Trophoblast cell (in vitro differentiated cells and primary cell): ENCODE results near the gene CDK2AP2.

Experiments
- DNase-seq, 2 donors: peaks; one replicate each; pipeline ENCODE4 v3.0.0-alpha.2; 2016
- H2AFZ ChIP-seq: 2 replicates; pipeline ENCODE4 v1.6.1; 2013; ENCODE audit warnings: low read length, moderate library complexity, mild to moderate bottlenecking; ENCODE audit not compliant: insufficient read depth, poor library complexity
- H2AK5ac ChIP-seq: 2 replicates; pipeline ENCODE4 v1.6.1; 2013; ENCODE audit warnings: mild to moderate bottlenecking, low read length
- H2BK120ac ChIP-seq: 2 replicates; pipeline ENCODE4 v1.6.1; 2013; ENCODE audit warnings: low read length, mild to moderate bottlenecking, moderate library complexity; ENCODE audit not compliant: insufficient read depth, poor library complexity
- H2BK12ac ChIP-seq: 2 replicates; pipeline ENCODE4 v1.6.1; 2013; ENCODE audit warnings: mild to moderate bottlenecking, low read length, moderate library complexity
- H2BK5ac ChIP-seq: 2 replicates; pipeline ENCODE4 v1.6.1; 2013; ENCODE audit warnings: low read length, low read depth, moderate library complexity, mild to moderate bottlenecking; ENCODE audit not compliant: poor library complexity
- H3K14ac ChIP-seq: 2 replicates; pipeline ENCODE4 v1.6.1; 2013; ENCODE audit warnings: mild to moderate bottlenecking, low read length
- H3K18ac ChIP-seq: 2 replicates; pipeline ENCODE4 v1.6.1; 2013; ENCODE audit warnings: mild to moderate bottlenecking, low read length
- H3K23ac ChIP-seq: 2 replicates; pipeline ENCODE4 v1.6.1; 2013; ENCODE audit warnings: low read length
- H3K27ac ChIP-seq: 2 replicates; pipeline ENCODE4 v1.5.1; 2013; ENCODE audit warnings: low read depth, mild to moderate bottlenecking, inconsistent platforms, low read length, moderate library complexity
- H3K27me3 ChIP-seq: 2 replicates; pipeline ENCODE4 v1.6.1; 2013; ENCODE audit warnings: inconsistent platforms, mild to moderate bottlenecking, low read length, moderate library complexity; ENCODE audit not compliant: insufficient read depth
- H3K36me3 ChIP-seq, 2 experiments: 1 replicate in 1 of 2; 2 replicates in 1 of 2; pipeline ENCODE4 v1.6.1; 2013; ENCODE audit warnings: low read length in 2 of 2, mild to moderate bottlenecking in 2 of 2, moderate library complexity in 1 of 2; ENCODE audit not compliant: insufficient read depth in 2 of 2, control insufficient read depth in 1 of 2
- H3K4ac ChIP-seq: 2 replicates; pipeline ENCODE4 v1.6.1; 2013; ENCODE audit warnings: low read depth, mild to moderate bottlenecking, low read length, moderate library complexity
- H3K4me1 ChIP-seq, 2 experiments: 1 replicate in 1 of 2; 2 replicates in 1 of 2; pipeline ENCODE4 v1.6.1; 2013; ENCODE audit warnings: low read length in 2 of 2, mild to moderate bottlenecking in 2 of 2, moderate library complexity in 1 of 2; ENCODE audit not compliant: insufficient read depth in 2 of 2, control insufficient read depth in 1 of 2
- H3K4me2 ChIP-seq: 2 replicates; pipeline ENCODE4 v1.6.1; 2013; ENCODE audit warnings: inconsistent platforms, mild to moderate bottlenecking, low read length, moderate library complexity
- H3K4me3 ChIP-seq: 2 replicates; pipeline ENCODE4 v1.5.1; 2013; ENCODE audit warnings: mild to moderate bottlenecking, low read depth, low read length, inconsistent platforms
- H3K79me1 ChIP-seq: one replicate; pipeline ENCODE4 v1.6.1; 2013; ENCODE audit warnings: low read length
- H3K79me2 ChIP-seq: 2 replicates; pipeline ENCODE4 v1.6.1; 2013; ENCODE audit warnings: low read length, mild to moderate bottlenecking; ENCODE audit not compliant: control insufficient read depth, insufficient read depth, poor library complexity
- H3K9ac ChIP-seq: 2 replicates; pipeline ENCODE4 v1.6.1; 2013; ENCODE audit warnings: mild to moderate bottlenecking, low read length
- H3K9me3 ChIP-seq: 2 replicates; pipeline ENCODE4 v1.6.1; 2013; ENCODE audit warnings: low read depth, mild to moderate bottlenecking, control low read depth, inconsistent platforms, low read length; ENCODE audit not compliant: insufficient read depth
- H4K12ac ChIP-seq: 2 replicates; pipeline ENCODE4 v1.6.1; 2013; ENCODE audit warnings: low read depth, mild to moderate bottlenecking, low read length, moderate library complexity
- H4K8ac ChIP-seq: 2 replicates; pipeline ENCODE4 v1.6.1; 2013; ENCODE audit warnings: low read depth, mild to moderate bottlenecking, low read length, moderate library complexity
- H4K91ac ChIP-seq: one replicate; pipeline ENCODE4 v1.6.1; 2013; ENCODE audit warnings: low read depth, mild to moderate bottlenecking, low read length, moderate library complexity
- WGBS: extraction: QIAGEN DNeasy Blood & Tissue Kit; methylation state at CpG from one replicate; pipeline ENCODE4 v1.1.7; 2013; ENCODE audit warnings: missing lambda C conversion rate; ENCODE audit not compliant: insufficient read length, insufficient coverage; ENCODE audit errors: extremely low coverage; 5-methylcytosine and 5-hydroxymethylcytosine counted together

The CDK2AP2 gene

DNA sequence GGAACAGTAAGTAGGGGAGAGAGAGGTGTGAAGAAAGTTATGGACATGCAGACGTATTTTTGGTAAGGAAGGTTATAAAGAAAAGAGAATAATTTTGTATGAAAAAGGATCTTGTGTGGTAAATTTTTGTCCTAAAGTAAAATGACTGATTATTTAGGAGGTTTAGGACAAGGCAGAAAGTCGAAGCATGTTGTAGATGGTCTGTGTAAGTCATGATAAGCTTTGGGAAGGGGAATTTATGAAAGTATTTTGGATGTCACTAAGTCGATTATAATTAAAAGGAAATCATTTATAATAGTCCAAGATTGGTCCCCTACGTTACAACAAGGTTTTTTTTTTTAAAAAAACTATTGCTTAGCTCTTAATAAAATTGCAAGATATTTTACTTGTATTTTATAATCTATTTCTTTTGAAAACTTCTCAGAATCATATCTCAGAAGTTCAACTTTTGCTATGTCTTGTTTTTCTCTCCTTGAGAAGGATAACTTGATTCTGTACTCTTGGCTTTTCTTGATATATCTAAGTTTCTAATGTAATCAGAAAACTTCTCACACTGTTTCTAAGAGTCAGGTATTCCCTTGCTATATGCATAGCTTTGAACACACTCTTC lies 26.2 kb upstream of the CDK2AP2 start:
- no peak overlapping the region for H2AFZ ChIP-seq
- no peak overlapping the region for H2BK5ac ChIP-seq
- H3K4me1 ChIP-seq, result no peaks in the 10 kb centered on the region
- H3K14ac ChIP-seq, result no peak overlapping the region
- H4K8ac ChIP-seq, result no peak overlapping the region
- no peak overlapping the region for H3K18ac ChIP-seq
- WGBS, result 100% methylated on average over 1 of the region's 4 CpGs
- no peak overlapping the region for H3K4me2 ChIP-seq
- peaks cover 12% of the 10 kb centered on the region for H3K9me3 ChIP-seq
- H3K27ac ChIP-seq, result no peak overlapping the region
- no peak overlapping the region for H3K4me3 ChIP-seq
- no peaks in the 10 kb centered on the region for H3K79me2 ChIP-seq
- H4K12ac ChIP-seq, result no peak overlapping the region
- H2AK5ac ChIP-seq, result no peak overlapping the region
- no peaks in the 10 kb centered on the region for H3K27me3 ChIP-seq
- no peak overlapping the region for H3K4ac ChIP-seq
- no peak overlapping the region for H3K23ac ChIP-seq
- H2BK12ac ChIP-seq, result no peak overlapping the region
- H3K36me3 ChIP-seq, result peaks cover 0 to 2% of the 10 kb centered on the region in 2 experiments
- H4K91ac ChIP-seq, result no peak overlapping the region
- H3K9ac ChIP-seq, result no peak overlapping the region
- DNase-seq, result no peak
- H2BK120ac ChIP-seq, result no peak overlapping the region
- H3K79me1 ChIP-seq, result no peaks in the 10 kb centered on the region

DNA sequence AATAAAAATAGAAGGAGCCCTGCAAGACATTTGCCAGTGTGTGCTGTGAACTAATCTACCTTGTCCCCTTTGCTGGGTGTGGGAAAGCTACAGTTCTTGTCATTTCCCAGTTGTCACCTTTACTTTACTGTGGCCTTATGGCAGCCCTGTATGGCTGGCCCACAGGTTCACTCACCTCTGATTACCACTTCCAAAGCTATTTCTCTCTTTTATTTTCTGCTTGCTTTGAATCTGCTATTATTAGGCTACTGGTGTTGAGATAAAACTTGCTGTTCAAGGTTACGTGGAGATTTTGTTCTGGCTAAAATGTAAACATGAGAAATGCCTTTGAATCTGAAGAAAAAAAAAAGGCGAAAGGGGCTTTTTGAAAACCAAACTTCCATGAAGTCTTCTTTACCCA lies 24.9 kb upstream of the CDK2AP2 start:
- H3K4me1 ChIP-seq, result no peaks in the 10 kb centered on the region
- no peak overlapping the region for H3K14ac ChIP-seq
- no peak overlapping the region for H4K91ac ChIP-seq
- no peaks in the 10 kb centered on the region for H3K27me3 ChIP-seq
- no peaks in the 10 kb centered on the region for H3K79me1 ChIP-seq
- no peak overlapping the region for H4K12ac ChIP-seq
- DNase-seq, result no peak
- H3K9me3 ChIP-seq, result peaks cover 10% of the 10 kb centered on the region
- no peak overlapping the region for H3K4me3 ChIP-seq
- no peak overlapping the region for H2BK120ac ChIP-seq
- H3K23ac ChIP-seq, result no peak overlapping the region
- H4K8ac ChIP-seq, result no peak overlapping the region
- H2BK12ac ChIP-seq, result no peak overlapping the region
- H3K4me2 ChIP-seq, result no peak overlapping the region
- WGBS, result no CpG with 5 or more reads among the region's 2 CpGs
- H3K4ac ChIP-seq, result no peak overlapping the region
- no peak overlapping the region for H3K27ac ChIP-seq
- H3K36me3 ChIP-seq, result peaks cover 0 to 2% of the 10 kb centered on the region in 2 experiments
- H3K9ac ChIP-seq, result no peak overlapping the region
- no peak overlapping the region for H3K18ac ChIP-seq
- H2AK5ac ChIP-seq, result no peak overlapping the region
- H3K79me2 ChIP-seq, result no peaks in the 10 kb centered on the region
- H2AFZ ChIP-seq, result no peak overlapping the region
- H2BK5ac ChIP-seq, result no peak overlapping the region

DNA sequence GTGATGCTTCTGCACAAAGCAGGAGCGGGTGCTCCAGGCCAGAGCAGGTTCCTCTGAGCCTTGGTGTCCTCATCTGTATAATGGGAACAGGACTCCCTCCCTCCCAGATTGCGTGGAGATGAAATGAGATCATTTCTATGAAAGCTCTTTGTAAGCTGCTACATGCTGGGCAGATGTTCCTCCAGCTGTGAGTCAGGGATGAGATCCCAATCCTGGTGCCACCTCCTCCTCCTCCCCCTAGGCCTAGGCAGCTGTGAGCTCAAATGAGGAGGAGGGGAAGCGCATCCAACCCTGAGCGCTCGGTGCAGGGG lies 22.3 kb upstream of the CDK2AP2 start:
- Histone ChIP-seq H3K9me3 (peaks cover 16% of the 10 kb centered on the region), H4K8ac (no peak overlapping the region), H2BK12ac (no peak overlapping the region), H2BK5ac (no peak overlapping the region), H2BK120ac (no peak overlapping the region), H3K79me1 (no peaks in the 10 kb centered on the region), H3K18ac (no peak overlapping the region), H4K12ac (no peak overlapping the region), H3K36me3 (peaks cover 0 to 2% of the 10 kb centered on the region in 2 experiments), H3K23ac (no peak overlapping the region), H3K27ac (no peak overlapping the region), H3K4ac (no peak overlapping the region), H3K4me1 (no peaks in the 10 kb centered on the region), H2AK5ac (no peak overlapping the region), H3K4me3 (no peak overlapping the region), H3K79me2 (no peaks in the 10 kb centered on the region), H2AFZ (no peak overlapping the region), H3K27me3 (no peaks in the 10 kb centered on the region), H3K14ac (no peak overlapping the region), H3K9ac (no peak overlapping the region), H3K4me2 (no peak overlapping the region), H4K91ac (no peak overlapping the region)
- DNase-seq, result no peak
- WGBS, result no CpG with 5 or more reads among the region's 5 CpGs

DNA sequence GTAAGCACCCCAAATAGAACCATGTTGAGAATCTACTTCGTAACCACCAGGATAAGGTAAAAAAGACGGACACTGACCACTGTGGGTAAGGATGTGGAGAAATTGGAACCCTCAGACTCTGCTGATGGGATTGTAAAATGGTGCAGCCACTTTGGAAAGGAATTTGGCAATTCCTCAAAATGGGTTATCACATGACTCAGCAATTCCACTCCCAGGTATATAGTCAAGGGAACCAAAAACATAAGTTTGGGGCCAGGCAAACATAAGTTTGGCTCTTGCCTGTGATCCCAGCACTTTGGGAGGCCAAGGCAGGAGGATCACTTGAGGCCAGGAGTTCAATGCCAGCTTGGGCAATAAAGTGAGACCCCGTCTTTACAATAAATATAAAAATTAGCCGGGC lies 20.4 kb upstream of the CDK2AP2 start:
- no peak overlapping the region for H2AFZ ChIP-seq
- no peak overlapping the region for H3K18ac ChIP-seq
- no peak overlapping the region for H3K23ac ChIP-seq
- no peak overlapping the region for H4K91ac ChIP-seq
- no peak overlapping the region for H4K12ac ChIP-seq
- no peak overlapping the region for H3K4me2 ChIP-seq
- H2BK120ac ChIP-seq, result no peak overlapping the region
- H4K8ac ChIP-seq, result no peak overlapping the region
- H3K9ac ChIP-seq, result no peak overlapping the region
- H3K27me3 ChIP-seq, result no peaks in the 10 kb centered on the region
- DNase-seq, result no peak
- no peak overlapping the region for H2BK12ac ChIP-seq
- no peaks in the 10 kb centered on the region for H3K79me2 ChIP-seq
- no peaks in the 10 kb centered on the region for H3K79me1 ChIP-seq
- no peak overlapping the region for H3K27ac ChIP-seq
- peaks cover 10% of the 10 kb centered on the region for H3K9me3 ChIP-seq
- H3K14ac ChIP-seq, result no peak overlapping the region
- H3K36me3 ChIP-seq, result no peaks in the 10 kb centered on the region
- H3K4me3 ChIP-seq, result no peak overlapping the region
- no peak overlapping the region for H2BK5ac ChIP-seq
- no peaks in the 10 kb centered on the region for H3K4me1 ChIP-seq
- no peak overlapping the region for H3K4ac ChIP-seq
- no CpG with 5 or more reads among the region's 4 CpGs for WGBS
- H2AK5ac ChIP-seq, result no peak overlapping the region
